Ectodermal cell (in vitro differentiated cells): ENCODE measurements around the gene CCDC47.
A peak's percentile ranks its signal among the peaks of the same experiment; 100 is the strongest.

Experiments
- H3K27ac ChIP-seq: 2 replicates; pipeline ENCODE4 v1.7.0; 2013; ENCODE audit warnings: mild to moderate bottlenecking, low read depth, low read length; ENCODE audit not compliant: insufficient read depth, poor library complexity, severe bottlenecking
- H3K27me3 ChIP-seq: 2 replicates; pipeline ENCODE4 v1.7.0; 2013; ENCODE audit warnings: mild to moderate bottlenecking, low read length; ENCODE audit not compliant: insufficient read depth, control insufficient read depth, poor library complexity, severe bottlenecking
- H3K36me3 ChIP-seq: one replicate; pipeline ENCODE4 v1.7.0; 2013; ENCODE audit warnings: low read length; ENCODE audit not compliant: control insufficient read depth, insufficient read depth
- H3K4me1 ChIP-seq: one replicate; pipeline ENCODE4 v1.7.0; 2013; ENCODE audit warnings: low read length; ENCODE audit not compliant: control insufficient read depth, insufficient read depth
- H3K4me3 ChIP-seq: 2 replicates; pipeline ENCODE4 v1.7.0; 2013; ENCODE audit warnings: low read depth, low read length, control low read depth; ENCODE audit not compliant: insufficient read depth
- H3K9me3 ChIP-seq: 2 replicates; pipeline ENCODE4 v1.7.0; 2013; ENCODE audit warnings: mild to moderate bottlenecking, low read length, moderate library complexity; ENCODE audit not compliant: control insufficient read depth
- WGBS, 2 experiments: methylation state at CpG; one replicate each; pipeline ENCODE4 v1.1.7; 2013; ENCODE audit warnings: missing lambda C conversion rate in 2 of 2; 5-methylcytosine and 5-hydroxymethylcytosine counted together

The CCDC47 gene

DNA sequence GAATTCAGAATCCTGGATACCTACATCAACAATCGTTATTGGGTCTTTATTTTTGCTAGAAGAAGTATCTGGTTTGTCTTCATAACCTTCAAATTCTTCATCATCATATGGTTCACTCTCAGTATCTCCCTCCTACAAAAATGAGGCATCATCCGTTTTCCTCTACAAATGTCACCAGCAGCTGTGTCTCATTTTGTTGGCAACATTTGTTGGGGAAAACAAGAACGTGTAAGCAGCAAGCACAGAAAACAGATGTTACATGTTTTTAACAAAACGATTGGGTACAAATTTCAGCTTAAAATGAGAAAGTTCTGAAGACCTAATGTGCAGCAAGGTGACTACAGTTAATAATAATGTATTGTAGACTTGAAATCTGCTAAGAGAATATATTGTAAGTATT is 8.7 kb downstream of the CCDC47 start:
- Histone ChIP-seq H3K27me3 (no peaks in the 10 kb centered on the region), H3K27ac (no peak overlapping the region), H3K9me3 (no peaks in the 10 kb centered on the region), H3K36me3 (peaks cover 37% of the 10 kb centered on the region), H3K4me1 (no peaks in the 10 kb centered on the region), H3K4me3 (no peak overlapping the region)
- WGBS, 2 experiments, result 94 to 96% methylated on average over 4 of the region's 4 CpGs

GRCh38 chr17:63762161-63763078 is 11.0 kb downstream of the CCDC47 start:
- WGBS, 2 experiments, result 97 to 100% methylated on average over 2 to 5 of the region's 5 CpGs
- no peaks in the 10 kb centered on the region for H3K9me3 ChIP-seq
- no peak overlapping the region for H3K27ac ChIP-seq
- H3K4me1 ChIP-seq, result no peaks in the 10 kb centered on the region
- H3K27me3 ChIP-seq, result no peaks in the 10 kb centered on the region
- H3K4me3 ChIP-seq, result no peak overlapping the region
- peaks cover 44% of the 10 kb centered on the region for H3K36me3 ChIP-seq

DNA sequence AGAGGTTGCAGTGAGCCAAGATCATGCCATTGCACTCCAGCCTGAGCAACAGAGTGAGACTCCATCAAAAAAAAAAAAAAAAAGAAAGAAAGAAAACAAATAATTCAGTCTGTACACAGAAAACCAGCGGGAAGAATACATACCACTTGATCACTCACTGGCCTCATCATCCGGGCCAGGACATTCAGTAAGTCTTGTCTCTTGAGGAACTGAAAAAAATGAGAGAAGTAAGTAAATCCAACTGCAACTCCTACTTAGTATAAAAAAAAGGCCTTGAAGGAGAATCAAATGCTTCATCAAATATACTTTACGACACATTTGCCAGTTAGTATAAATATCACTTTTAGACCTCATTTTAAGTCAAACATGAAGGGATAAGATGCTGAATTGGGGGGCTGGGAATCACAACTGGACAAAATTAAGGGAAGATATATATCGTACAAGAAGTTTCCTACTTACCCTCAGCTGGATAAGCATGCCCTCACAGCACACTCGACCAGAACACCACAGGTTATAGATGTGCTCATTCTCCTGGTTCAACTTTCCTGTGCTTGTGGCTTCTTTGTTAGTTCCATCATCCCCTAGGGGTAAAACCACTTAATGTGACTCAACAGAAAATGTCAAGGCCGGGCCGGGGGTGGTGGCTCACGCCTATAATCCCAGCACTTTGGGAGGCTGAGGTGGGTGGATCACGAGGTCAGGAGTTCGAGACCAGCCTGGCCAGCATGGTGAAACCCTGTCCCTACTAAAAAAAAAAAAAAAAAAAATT is 12.4 kb downstream of the CCDC47 start:
- Histone ChIP-seq H3K36me3 (peaks cover 48% of the 10 kb centered on the region), H3K9me3 (no peaks in the 10 kb centered on the region), H3K4me1 (no peaks in the 10 kb centered on the region), H3K4me3 (no peak overlapping the region), H3K27ac (no peak overlapping the region), H3K27me3 (no peaks in the 10 kb centered on the region)
- 92 to 96% methylated on average over 8 to 10 of the region's 10 CpGs for WGBS, 2 experiments

- no CpG with 5 or more reads among the region's 2 CpGs for WGBS, 2 experiments
- Histone ChIP-seq H3K27ac (no peak overlapping the region), H3K27me3 (no peaks in the 10 kb centered on the region), H3K9me3 (no peaks in the 10 kb centered on the region), H3K4me3 (no peak overlapping the region), H3K4me1 (no peaks in the 10 kb centered on the region), H3K36me3 (peaks cover 42% of the 10 kb centered on the region)
Measured at GRCh38 chr17:63758428-63758827, 15.0 kb downstream of the CCDC47 start.

DNA sequence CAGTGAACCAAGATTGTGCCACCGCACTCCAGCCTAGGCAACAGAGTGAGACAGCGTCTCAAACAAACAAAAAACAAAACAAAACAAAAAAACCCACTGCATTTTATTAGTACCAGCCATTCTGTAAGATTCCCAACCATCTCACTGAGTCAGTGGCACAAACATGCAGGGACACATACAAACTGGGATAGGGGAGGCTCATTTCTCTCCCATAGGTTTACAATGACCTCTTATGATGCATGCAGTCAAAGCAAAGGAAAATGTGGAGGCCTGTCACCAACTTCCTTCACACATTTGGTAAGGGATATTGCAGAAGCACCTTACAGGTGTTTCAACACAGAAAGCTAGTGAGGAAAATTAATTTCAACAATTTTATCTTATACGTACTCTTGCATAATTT is 19.4 kb downstream of the CCDC47 start:
- no peaks in the 10 kb centered on the region for H3K9me3 ChIP-seq
- peaks cover 32% of the 10 kb centered on the region for H3K36me3 ChIP-seq
- no peaks in the 10 kb centered on the region for H3K27me3 ChIP-seq
- H3K4me1 ChIP-seq, result no peaks in the 10 kb centered on the region
- WGBS, 2 experiments, result 97 to 98% methylated on average over 2 to 3 of the region's 3 CpGs
- H3K27ac ChIP-seq, result no peak overlapping the region
- H3K4me3 ChIP-seq, result no peak overlapping the region

DNA sequence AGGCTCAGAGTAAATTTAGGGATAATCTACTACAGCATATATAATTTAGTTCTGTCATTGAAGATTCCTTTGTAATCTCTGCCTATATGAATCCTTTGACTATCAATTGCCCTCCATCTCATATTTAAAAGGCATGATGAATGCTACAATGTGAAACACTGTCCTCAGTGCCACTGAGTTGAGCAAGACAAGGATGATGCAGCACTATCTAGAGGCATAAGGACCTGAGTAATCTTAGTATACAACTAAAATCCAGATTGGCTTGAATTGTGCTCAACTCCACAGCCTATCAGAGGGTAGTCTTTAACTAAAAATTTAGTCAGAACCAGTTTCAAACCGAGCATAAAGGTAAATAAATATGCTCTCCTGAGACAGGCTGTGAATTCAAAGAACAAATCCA is 20.2 kb downstream of the CCDC47 start:
- Histone ChIP-seq H3K27me3 (no peaks in the 10 kb centered on the region), H3K36me3 (peaks cover 27% of the 10 kb centered on the region), H3K27ac (no peak overlapping the region), H3K4me1 (no peaks in the 10 kb centered on the region), H3K9me3 (no peaks in the 10 kb centered on the region), H3K4me3 (no peak overlapping the region)
- 92 to 100% methylated on average over 1 of the region's 1 CpG for WGBS, 2 experiments

DNA sequence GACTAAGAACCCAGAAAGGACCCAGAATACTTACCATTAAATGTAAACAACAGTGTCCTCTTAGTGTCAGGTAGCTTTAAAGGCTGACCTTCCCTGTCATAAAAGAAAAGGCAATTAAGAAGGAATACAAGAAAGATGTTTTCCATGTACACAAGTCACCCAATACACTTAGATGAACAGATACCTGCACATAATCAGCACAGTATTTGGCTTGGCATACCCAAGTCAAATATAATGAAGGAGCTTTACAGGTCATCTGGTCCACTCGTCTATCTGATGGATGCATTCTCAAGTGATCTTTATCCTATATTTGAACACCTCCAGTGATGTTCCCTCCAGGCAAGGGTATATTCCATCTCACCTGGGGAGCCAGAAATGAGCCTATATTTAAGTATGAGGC is 20.7 kb downstream of the CCDC47 start:
- WGBS, 2 experiments, result 95 to 97% methylated on average over 1 of the region's 1 CpG

DNA sequence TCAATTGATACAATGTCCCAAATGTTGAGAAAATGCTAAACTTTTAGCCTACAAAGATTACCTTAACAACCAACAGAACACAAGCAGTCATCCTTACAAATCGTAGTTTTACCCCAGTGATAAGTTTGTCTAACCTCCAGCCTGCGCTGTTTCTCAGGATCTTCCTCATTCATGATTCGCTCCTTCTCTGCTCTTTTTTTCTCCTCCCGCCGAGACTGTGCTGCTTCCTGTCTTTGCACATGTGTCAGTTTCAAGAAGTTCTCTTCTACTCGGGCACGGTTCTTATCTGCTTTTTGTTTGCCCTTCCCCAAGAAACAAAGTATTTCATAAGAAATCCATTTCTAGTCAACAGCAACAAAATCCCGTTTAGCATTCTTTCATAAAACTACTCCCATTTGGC is 21.6 kb downstream of the CCDC47 start:
- H3K27ac ChIP-seq, result no peak overlapping the region
- peaks cover 31% of the 10 kb centered on the region for H3K36me3 ChIP-seq
- no peak overlapping the region for H3K4me3 ChIP-seq
- no peaks in the 10 kb centered on the region for H3K4me1 ChIP-seq
- no peaks in the 10 kb centered on the region for H3K9me3 ChIP-seq
- no peaks in the 10 kb centered on the region for H3K27me3 ChIP-seq
- WGBS, 2 experiments, result 93 to 96% methylated on average over 8 of the region's 8 CpGs

More for the DNA sequence above, 20.7 kb downstream of the CCDC47 start:
- H3K4me1 ChIP-seq, result no peaks in the 10 kb centered on the region
- no peak overlapping the region for H3K4me3 ChIP-seq
- no peak overlapping the region for H3K27ac ChIP-seq
- no peaks in the 10 kb centered on the region for H3K27me3 ChIP-seq
- H3K36me3 ChIP-seq, result peaks cover 27% of the 10 kb centered on the region
- no peaks in the 10 kb centered on the region for H3K9me3 ChIP-seq

- Histone ChIP-seq H3K27me3 (no peaks in the 10 kb centered on the region), H3K36me3 (peaks cover 3% of the 10 kb centered on the region), H3K4me1 (peaks cover 3% of the 10 kb centered on the region), H3K27ac (peak within 1 kb of the TSS; percentile 98), H3K9me3 (no peaks in the 10 kb centered on the region), H3K4me3 (peak within 1 kb of the TSS; percentile 77)
- WGBS, 2 experiments, result 0 to 1% methylated on average over 61 of the region's 61 CpGs
Measured at GRCh38 chr17:63741408-63742173, 31.8 kb downstream of the CCDC47 start, which contains the start of gene STRADA. TSS of gene STRADA (minus strand) at chr17:63741799. CDS start at chr17:63728369, 13,430 bp downstream.

DNA sequence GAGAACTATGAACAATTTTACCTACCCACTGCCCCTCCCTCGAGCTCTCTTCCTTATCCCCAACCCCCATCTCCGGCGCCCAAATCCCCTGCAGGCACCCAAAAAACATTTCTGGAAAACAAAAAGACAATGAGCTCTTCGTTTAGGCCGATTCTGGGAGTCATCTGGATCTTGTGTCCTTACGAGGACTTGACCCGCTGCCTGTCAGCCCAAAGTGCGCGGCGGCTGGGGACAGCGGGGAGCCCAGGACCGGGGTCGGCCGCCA is 32.3 kb downstream of the CCDC47 start:
- peak overlapping the region; percentile 77 for H3K4me3 ChIP-seq
- H3K4me1 ChIP-seq, result peaks cover 3% of the 10 kb centered on the region
- no peaks in the 10 kb centered on the region for H3K27me3 ChIP-seq
- no peaks in the 10 kb centered on the region for H3K36me3 ChIP-seq
- no peaks in the 10 kb centered on the region for H3K9me3 ChIP-seq
- H3K27ac ChIP-seq, result no peak overlapping the region
- WGBS, 2 experiments, result 0% methylated on average over 14 of the region's 14 CpGs
